AG10803 (cell line): ENCODE measurements around the gene EPB41L2.
"Not testable (repeated sequence)": the region's sequence is repeated elsewhere in the genome, so short reads cannot be mapped to it uniquely, and the experiment has no call there.

Source experiments
- DNase-seq: peaks from one replicate; pipeline ENCODE4 v3.0.0; 2010; ENCODE audit warnings: low read depth
- H3K4me3 ChIP-seq: 2 replicates; pipeline ENCODE4 v1.5.1; 2011; ENCODE audit warnings: mild to moderate bottlenecking, low read length, control low read depth
- CTCF ChIP-seq: conservative IDR thresholded peaks from 2 replicates; pipeline ENCODE4 v1.5.1; 2011; ENCODE audit warnings: mild to moderate bottlenecking, low read length, control low read depth, inconsistent platforms

Gene EPB41L2

DNA sequence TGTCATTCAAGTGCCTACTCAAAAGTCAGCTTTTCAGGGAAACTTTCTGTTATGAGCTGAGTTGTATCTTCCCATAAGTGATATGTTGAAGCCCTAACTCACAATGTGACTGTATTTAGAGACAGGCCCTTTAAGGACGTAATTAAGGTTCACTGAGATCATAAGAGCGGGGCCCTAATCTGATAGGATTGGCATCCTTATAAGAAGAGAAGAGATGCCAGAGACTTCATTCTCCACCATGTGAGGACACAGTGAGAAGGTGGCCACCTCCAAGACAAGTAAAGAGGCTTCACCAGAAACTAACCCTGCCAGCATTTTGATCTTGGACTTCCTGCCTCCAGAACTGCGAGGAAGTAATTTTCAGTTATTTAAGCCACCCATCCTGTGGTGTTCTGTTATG is 248.5 kb downstream of the EPB41L2 start:
- no peak for DNase-seq
- no peak overlapping the region for H3K4me3 ChIP-seq
- TF ChIP-seq CTCF: no peak

DNA sequence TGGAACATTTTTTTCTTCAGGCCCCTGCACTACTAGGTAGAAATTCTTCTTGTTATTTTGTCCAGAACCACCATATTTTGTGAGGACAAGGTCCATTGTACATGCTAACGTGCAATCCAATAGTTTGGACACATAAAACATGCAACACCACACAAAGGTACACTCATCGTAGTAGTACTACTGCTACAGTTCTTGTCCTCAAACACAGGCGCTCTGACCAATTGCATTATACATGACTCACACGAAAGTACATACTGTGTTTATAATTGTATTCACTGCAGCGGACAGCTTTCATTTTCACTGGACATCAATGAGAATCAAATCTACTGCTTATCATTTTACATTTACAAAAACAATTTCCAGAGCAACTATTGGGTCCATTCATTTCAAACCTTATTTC is 251.1 kb downstream of the EPB41L2 start:
- H3K4me3 ChIP-seq: no peak overlapping the region
- no peak for DNase-seq
- no peak for TF ChIP-seq CTCF

GRCh38 chr6:130810307-130811030 is 252.6 kb downstream of the EPB41L2 start:
- DNase-seq: peak; percentile 55

DNA sequence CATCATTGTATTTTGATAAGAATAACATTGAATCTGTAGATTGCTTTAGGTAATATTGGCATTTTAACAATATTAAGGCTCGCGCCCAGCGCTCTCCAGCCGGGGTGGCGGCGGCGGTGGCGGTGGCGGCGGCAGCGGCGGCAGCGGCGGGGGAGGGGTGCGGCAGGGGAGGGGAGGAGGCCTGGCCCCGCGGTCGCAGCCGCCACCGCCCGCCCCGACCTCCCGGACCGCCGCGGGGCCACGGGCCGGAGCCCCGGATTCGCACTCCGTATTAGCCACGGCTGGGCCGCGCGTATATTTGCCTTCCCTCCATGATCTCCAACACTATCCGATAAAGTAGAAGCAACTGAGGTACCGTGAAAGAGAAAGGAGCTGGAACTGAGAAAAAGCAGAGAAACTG is 261.7 kb downstream of the EPB41L2 start:
- H3K4me3 ChIP-seq, DNase-seq: not testable (repeated sequence)

More at GRCh38 chr6:130810307-130811030, 252.6 kb downstream of the EPB41L2 start:
- no peak for TF ChIP-seq CTCF
- H3K4me3 ChIP-seq: no peak overlapping the region

GRCh38 chr6:130797061-130797460 is 266.0 kb downstream of the EPB41L2 start:
- no peak overlapping the region for H3K4me3 ChIP-seq
- no peak for DNase-seq
- TF ChIP-seq CTCF: no peak

DNA sequence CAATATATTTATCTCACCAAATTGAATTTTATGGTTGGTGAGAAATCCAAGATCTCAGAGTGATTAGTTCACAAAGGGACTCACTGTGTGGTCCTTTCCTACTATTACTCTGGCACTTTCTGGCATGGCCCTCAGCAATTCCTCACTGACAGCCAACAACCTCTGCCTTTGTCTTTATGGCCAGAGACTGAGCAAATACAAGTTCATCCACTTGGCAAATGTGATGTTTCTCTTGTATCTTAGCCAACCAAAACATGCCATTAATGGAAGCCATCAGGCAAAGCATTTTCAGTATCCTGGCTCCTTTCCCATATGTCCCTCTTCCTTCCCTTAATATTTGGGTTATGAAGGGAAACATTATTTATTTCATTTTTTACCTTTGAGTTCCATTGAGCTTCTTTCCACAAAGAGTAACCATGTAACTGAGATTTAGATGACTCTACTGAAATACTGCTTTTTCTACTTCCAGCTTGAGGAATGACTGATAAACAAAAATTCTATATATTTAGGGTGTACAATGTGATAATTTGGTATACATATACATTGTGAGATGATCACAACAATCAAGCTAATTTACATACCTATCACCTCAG is 266.6 kb downstream of the EPB41L2 start:
- DNase-seq: peak; percentile 77
- no peak for TF ChIP-seq CTCF
- H3K4me3 ChIP-seq: no peak overlapping the region

- no peak for TF ChIP-seq CTCF
- no peak overlapping the region for H3K4me3 ChIP-seq
- DNase-seq: no peak
These were observed 268.3 kb downstream of the EPB41L2 start for GRCh38 chr6:130794738-130795137.
